H1 (cell line): ENCODE data around the gene IGSF23. TPM values are rescaled to one million over a fixed set of nuclear protein-coding genes. Genes with fewer than 3 reads are reported as not detected.

Experiments
- CTCF ChIA-PET: fragments of 300-600 bp; sonication (Branson Sonifier 250); formaldehyde crosslinking; loops from one replicate; lab custom pipeline; 2021; ENCODE audit not compliant: partially characterized antibody; lab: Charles Lee
- POLR2A ChIA-PET: fragments of 300-600 bp; sonication (Branson Sonifier 250); formaldehyde crosslinking; loops from one replicate; lab custom pipeline; 2021; ENCODE audit warnings: inconsistent platforms; ENCODE audit not compliant: partially characterized antibody; lab: Charles Lee
- DNase-seq, 2 experiments: peaks; one replicate each; pipeline versions ENCODE4 v3.0.0 to v3.0.0-alpha.2; 2010 to 2022; ENCODE audit warnings: low spot score in 2 of 2, low read depth in 1 of 2, mixed read lengths in 1 of 2
- FAIRE-seq: peaks from 2 replicates; lab custom pipeline; 2011; peaks lifted over from hg19 to GRCh38; lab: Jason Lieb, UNC
- H2AFZ ChIP-seq: 2 replicates; pipeline ENCODE4 v1.8.1; 2012; ENCODE audit warnings: low read length, inconsistent platforms
- H2AK5ac ChIP-seq: 2 replicates; pipeline ENCODE4 v1.6.1; 2013; ENCODE audit warnings: low read depth, low read length
- H2BK120ac ChIP-seq: replicated peaks from 2 replicates; pipeline ENCODE3; 2013; ENCODE audit warnings: low read depth, low read length, inconsistent platforms
- H2BK12ac ChIP-seq: 2 replicates; pipeline ENCODE4 v1.6.1; 2013; ENCODE audit warnings: low read depth, low read length
- H2BK15ac ChIP-seq: 2 replicates; pipeline ENCODE4 v1.6.1; 2013; ENCODE audit warnings: low read length
- H2BK20ac ChIP-seq: 2 replicates; pipeline ENCODE4 v1.6.1; 2013; ENCODE audit warnings: low read length
- H2BK5ac ChIP-seq: 2 replicates; pipeline ENCODE4 v1.6.1; 2013; ENCODE audit warnings: low read depth, low read length
- H3K14ac ChIP-seq: 2 replicates; pipeline ENCODE4 v1.6.1; 2013; ENCODE audit warnings: inconsistent platforms; ENCODE audit not compliant: insufficient read length
- H3K18ac ChIP-seq: 2 replicates; pipeline ENCODE4 v1.6.1; 2013; ENCODE audit warnings: low read length; ENCODE audit errors: extremely low read depth
- H3K23ac ChIP-seq: 2 replicates; pipeline ENCODE4 v1.6.1; 2013; ENCODE audit warnings: inconsistent platforms; ENCODE audit not compliant: insufficient read length
- H3K23me2 ChIP-seq: 2 replicates; pipeline ENCODE4 v1.6.1; 2013; ENCODE audit warnings: low read depth, low read length
- H3K27ac ChIP-seq: 2 replicates; pipeline ENCODE4 v1.6.1; 2011; ENCODE audit warnings: low read depth, low read length, inconsistent platforms
- H3K27me3 ChIP-seq, 4 experiments: replicated peaks in 1 of 4; 1 replicate in 1 of 4; 2 replicates in 3 of 4; pipeline versions ENCODE4 v1.6.1 to v1.8.1; 2011 to 2013; ENCODE audit warnings: low read length in 3 of 4, mild to moderate bottlenecking in 3 of 4, inconsistent platforms in 2 of 4, mixed read lengths in 2 of 4, moderate library complexity in 1 of 4; ENCODE audit not compliant: control insufficient read depth in 3 of 4, insufficient read depth in 3 of 4; ENCODE audit errors: extremely low read depth in 1 of 4
- H3K36me3 ChIP-seq, 4 experiments: 2 replicates each; pipeline versions ENCODE4 v1.6.1 to v1.8.1; 2011 to 2013; ENCODE audit warnings: mild to moderate bottlenecking in 4 of 4, low read length in 3 of 4, moderate library complexity in 2 of 4, control low read depth in 1 of 4, inconsistent platforms in 1 of 4; ENCODE audit not compliant: insufficient read depth in 4 of 4, control insufficient read depth in 2 of 4
- H3K4ac ChIP-seq: replicated peaks from 2 replicates; pipeline ENCODE3; 2013; ENCODE audit warnings: low read length, low read depth, mixed read lengths, inconsistent platforms; ENCODE audit not compliant: insufficient read length
- H3K4me1 ChIP-seq, 4 experiments: replicated peaks in 1 of 4; 1 replicate in 1 of 4; 2 replicates in 3 of 4; pipeline versions ENCODE4 v1.6.1 to v1.8.1; 2011 to 2013; ENCODE audit warnings: low read length in 3 of 4, inconsistent platforms in 2 of 4, mixed read lengths in 1 of 4; ENCODE audit not compliant: insufficient read depth in 4 of 4, control insufficient read depth in 3 of 4
- H3K4me2 ChIP-seq, 2 experiments: 2 replicates each; pipeline versions ENCODE4 v1.6.1 to v1.8.1; 2011 to 2013; ENCODE audit warnings: low read depth in 2 of 2, low read length in 2 of 2, control low read depth in 1 of 2, inconsistent platforms in 1 of 2, mild to moderate bottlenecking in 1 of 2; ENCODE audit not compliant: insufficient read depth in 1 of 2
- H3K4me3 ChIP-seq, 4 experiments: fragments of 200-600, 300-600 bp in 1 of 4; sonication (generic), shearing (Covaris generic), sonication (Bioruptor Twin) in 1 of 4; 2 replicates each; pipeline versions ENCODE4 v1.5.1 to v1.8.1; 2011 to 2016; ENCODE audit warnings: low read length in 4 of 4, low read depth in 3 of 4, control low read depth in 2 of 4, inconsistent platforms in 2 of 4, mild to moderate bottlenecking in 2 of 4, mixed read lengths in 1 of 4, moderate library complexity in 1 of 4; ENCODE audit not compliant: insufficient read depth in 2 of 4; ENCODE audit errors: extremely low read depth in 1 of 4
- H3K56ac ChIP-seq: replicated peaks from 2 replicates; pipeline ENCODE3; 2013; ENCODE audit warnings: low read depth, mild to moderate bottlenecking, mixed read lengths, low read length, inconsistent platforms; ENCODE audit not compliant: insufficient read length
- H3K79me1 ChIP-seq: 2 replicates; pipeline ENCODE4 v1.6.1; 2013; ENCODE audit warnings: low read depth, low read length, control low read depth
- H3K79me2 ChIP-seq, 2 experiments: 2 replicates each; pipeline versions ENCODE4 v1.6.1 to v1.8.1; 2012 to 2013; ENCODE audit warnings: low read length in 2 of 2, mild to moderate bottlenecking in 2 of 2, inconsistent platforms in 1 of 2; ENCODE audit not compliant: insufficient read depth in 2 of 2, control insufficient read depth in 1 of 2
- H3K9ac ChIP-seq, 4 experiments: replicated peaks in 1 of 4; 1 replicate in 1 of 4; 2 replicates in 3 of 4; pipeline versions ENCODE4 v1.6.1 to v1.8.1; 2011 to 2013; ENCODE audit warnings: low read depth in 3 of 4, low read length in 3 of 4, control low read depth in 2 of 4, mild to moderate bottlenecking in 2 of 4, moderate library complexity in 2 of 4, inconsistent platforms in 1 of 4; ENCODE audit errors: extremely low read depth in 1 of 4
- H3K9me3 ChIP-seq, 2 experiments: 2 replicates each; pipeline versions ENCODE4 v1.6.1 to v1.8.1; 2012 to 2013; ENCODE audit warnings: mild to moderate bottlenecking in 2 of 2, moderate library complexity in 2 of 2, control low read depth in 1 of 2, inconsistent platforms in 1 of 2, low read depth in 1 of 2, low read length in 1 of 2, mixed read lengths in 1 of 2; ENCODE audit not compliant: insufficient read depth in 2 of 2
- H4K20me1 ChIP-seq, 2 experiments: replicated peaks in 1 of 2; 2 replicates each; pipeline versions ENCODE3 to v1.8.1; 2011 to 2013; ENCODE audit warnings: inconsistent platforms in 2 of 2, low read length in 2 of 2, mild to moderate bottlenecking in 1 of 2; ENCODE audit not compliant: insufficient read depth in 2 of 2, control insufficient read depth in 1 of 2
- H4K5ac ChIP-seq: 2 replicates; pipeline ENCODE4 v1.6.1; 2013; ENCODE audit warnings: low read length, low read depth, mixed read lengths, inconsistent platforms; ENCODE audit not compliant: insufficient read length
- H4K8ac ChIP-seq: 2 replicates; pipeline ENCODE4 v1.8.0; 2013; ENCODE audit warnings: mild to moderate bottlenecking, moderate library complexity, low read length, inconsistent platforms; ENCODE audit not compliant: insufficient read depth; ENCODE audit errors: extremely low read depth
- H4K91ac ChIP-seq: replicated peaks from 2 replicates; pipeline ENCODE3; 2013; ENCODE audit warnings: low read length, mixed read lengths, inconsistent platforms; ENCODE audit not compliant: insufficient read length
- BRCA1 ChIP-seq: IDR thresholded peaks from 2 replicates; pipeline ENCODE4 v1.6.1; 2012; ENCODE audit warnings: low read depth, low read length, improper control_type of control experiment
- CREB1 ChIP-seq: IDR thresholded peaks from 2 replicates; pipeline ENCODE4 v1.6.1; 2012; ENCODE audit warnings: inconsistent platforms
- EGR1 ChIP-seq: IDR thresholded peaks from 2 replicates; pipeline ENCODE4 v1.6.1; 2011; ENCODE audit warnings: low read depth, low read length, borderline replicate concordance
- GABPA ChIP-seq: IDR thresholded peaks from 2 replicates; pipeline ENCODE4 v1.6.1; 2011; ENCODE audit warnings: mild to moderate bottlenecking, low read length, moderate library complexity, borderline replicate concordance; ENCODE audit not compliant: insufficient read depth
- MAFK ChIP-seq: IDR thresholded peaks from 2 replicates; pipeline ENCODE4 v1.6.1; 2012; ENCODE audit warnings: low read depth, mild to moderate bottlenecking, improper control_type of control experiment, low read length
- RBBP5 ChIP-seq: IDR thresholded peaks from 2 replicates; pipeline ENCODE4 v1.7.1; 2012; ENCODE audit warnings: low read depth, mild to moderate bottlenecking, inconsistent platforms, low read length, moderate library complexity, borderline replicate concordance
- RNF2 ChIP-seq: fragments of 200-900, 300-1000 bp; sonication (generic); IDR thresholded peaks from 2 replicates; pipeline ENCODE4 v1.7.1; 2016; ENCODE audit warnings: borderline replicate concordance, low read depth, mild to moderate bottlenecking, antibody characterized with exemption, low read length; ENCODE audit not compliant: poor library complexity, severe bottlenecking; ENCODE audit errors: missing control alignments
- SP2 ChIP-seq: IDR thresholded peaks from 2 replicates; pipeline ENCODE4 v1.6.1; 2012; ENCODE audit warnings: mild to moderate bottlenecking, low read length, inconsistent platforms
- SP4 ChIP-seq: IDR thresholded peaks from 2 replicates; pipeline ENCODE4 v1.6.1; 2012; ENCODE audit warnings: low read length, inconsistent platforms
- ZNF274 ChIP-seq: IDR thresholded peaks from 2 replicates; pipeline ENCODE4 v1.7.0; 2012; ENCODE audit warnings: low read length, borderline replicate concordance; ENCODE audit errors: extremely low read depth
- WGBS, 2 experiments: shearing (Covaris generic) in 1 of 2; methylation state at CpG; one replicate each; pipeline versions ENCODE4 v1.1.6 to v1.1.7; 2013 to 2015; ENCODE audit warnings: low lambda C conversion rate in 2 of 2, mixed read lengths in 2 of 2, inconsistent platforms in 1 of 2, low coverage in 1 of 2, missing lambda C conversion rate in 1 of 2; ENCODE audit not compliant: insufficient replicate concordance in 2 of 2, insufficient coverage in 1 of 2, insufficient read length in 1 of 2; ENCODE audit errors: extremely low coverage in 1 of 2, missing lambda C conversion rate in 1 of 2; 5-methylcytosine and 5-hydroxymethylcytosine counted together
- polyA plus RNA-seq, 7 experiments: library from polyadenylated mRNA; depleted of rRNA in 3 of 7; stranded (reverse) in 5 of 7; unstranded in 2 of 7; fragments of >200 nt in 5 of 7; fragments of 200-250 nt in 2 of 7; gene quantifications; 1 replicate in 5 of 7; 2 replicates in 1 of 7; 4 replicates in 1 of 7; pipeline versions ENCODE4 v1.2.1 to v1.2.3, GENCODE V29; 2011 to 2013; ENCODE audit warnings: missing spikeins in 2 of 7, mixed read lengths in 2 of 7
- total RNA-seq: library from RNA; stranded (reverse); fragmentation: NEBNext Ultra II Directional; extraction: Animal tissue kit (Norgen Biotek cat#: 25700); gene quantifications from 2 replicates; pipeline ENCODE4 v1.2.1, GENCODE V29; 2021
- TF ChIP-seq, protein P1 (sequence below): IDR thresholded peaks from 2 replicates; pipeline ENCODE4 v1.6.1; 2012; ENCODE audit warnings: inconsistent platforms
- TF ChIP-seq, protein P2 (sequence below), 3 experiments: IDR thresholded peaks; 1 replicate in 2 of 3; 2 replicates in 1 of 3; pipeline versions ENCODE4 v1.5.1 to v1.6.1; 2011; ENCODE audit warnings: low read length in 3 of 3, mild to moderate bottlenecking in 3 of 3, inconsistent platforms in 2 of 3, low read depth in 1 of 3, moderate library complexity in 1 of 3; ENCODE audit not compliant: insufficient read depth in 1 of 3; ENCODE audit errors: control extremely low read depth in 1 of 3

The IGSF23 gene
- total and polyA plus RNA-seq, 2 of the 8 experiments (the other 6 are each of a cell fraction or from before 2014, with no cell fraction given): not detected

DNA sequence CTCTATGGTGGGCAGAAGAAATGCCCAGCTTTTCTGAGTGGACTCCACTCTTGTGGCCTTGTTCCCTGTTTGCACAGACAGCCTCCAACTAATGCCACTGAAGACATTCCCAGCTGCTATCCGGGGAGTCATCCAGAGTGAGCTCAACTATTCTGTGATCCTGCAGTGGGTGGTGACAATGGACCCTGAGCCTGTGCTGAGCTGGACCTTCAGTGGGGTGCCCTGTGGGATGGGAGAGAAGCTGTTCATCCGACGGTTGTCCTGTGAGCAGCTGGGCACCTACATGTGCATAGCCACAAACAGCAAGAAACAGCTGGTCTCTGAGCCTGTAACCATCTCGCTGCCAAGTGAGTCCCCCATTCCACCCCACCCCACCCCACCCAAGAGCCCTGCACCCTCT is 10.3 kb downstream of the IGSF23 start:
- H4K20me1 ChIP-seq: no peaks in the 10 kb centered on the region
- H2AK5ac ChIP-seq: no peak overlapping the region
- FAIRE-seq: no peak
- H3K9me3 ChIP-seq: no peaks in the 10 kb centered on the region
- H3K4me3 ChIP-seq: no peak overlapping the region
- DNase-seq: no peak
- H3K9ac ChIP-seq: no peak overlapping the region
- WGBS, 2 experiments: 96% methylated on average over 4 of the region's 4 CpGs; no CpG with 5 or more reads in 1 of the 2 experiments
- ChIA-PET POLR2A (no interaction called here), CTCF (interaction anchor here (0.7 to 5.4 kb wide), 7 partner anchors 9 to 101 kb away, joined by 3 to 29 read pairs (median 4); no protein-coding TSS in a partner anchor)
- H3K23me2 ChIP-seq: no peaks in the 10 kb centered on the region
- H4K91ac ChIP-seq: no peak overlapping the region
- no peaks in the 10 kb centered on the region for H3K36me3 ChIP-seq
- no peaks in the 10 kb centered on the region; a peak in 1 of 7 replicates for H3K27me3 ChIP-seq
- no peak overlapping the region for H4K5ac ChIP-seq
- no peaks in the 10 kb centered on the region for H3K4me1 ChIP-seq
- H2AFZ ChIP-seq: no peak overlapping the region
- no peak overlapping the region for H3K4me2 ChIP-seq
- H2BK15ac ChIP-seq: no peak overlapping the region
- H3K79me2 ChIP-seq: no peaks in the 10 kb centered on the region
- no peak overlapping the region for H2BK20ac ChIP-seq
- no peak overlapping the region for H3K23ac ChIP-seq
- H3K79me1 ChIP-seq: no peaks in the 10 kb centered on the region
- no peak overlapping the region for H3K27ac ChIP-seq
- no peak overlapping the region for H3K56ac ChIP-seq
- no peak overlapping the region for H4K8ac ChIP-seq
- no peak overlapping the region for H2BK120ac ChIP-seq
- no peak overlapping the region for H3K14ac ChIP-seq
- peak overlapping the region; percentile 60; the same call in 1 of the 2 replicates for H2BK12ac ChIP-seq
- H3K4ac ChIP-seq: no peak overlapping the region
- no peak overlapping the region for H3K18ac ChIP-seq
- TF ChIP-seq MAFK (no peak), SP2 (no peak), BRCA1 (no peak), GABPA (no peak), CREB1 (no peak), RNF2 (no peak), ZNF274 (no peak), EGR1 (no peak), SP4 (no peak), RBBP5 (no peak)
- TF ChIP-seq, protein P1, sequence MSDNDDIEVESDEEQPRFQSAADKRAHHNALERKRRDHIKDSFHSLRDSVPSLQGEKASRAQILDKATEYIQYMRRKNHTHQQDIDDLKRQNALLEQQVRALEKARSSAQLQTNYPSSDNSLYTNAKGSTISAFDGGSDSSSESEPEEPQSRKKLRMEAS: no peak
- TF ChIP-seq, protein P2, sequence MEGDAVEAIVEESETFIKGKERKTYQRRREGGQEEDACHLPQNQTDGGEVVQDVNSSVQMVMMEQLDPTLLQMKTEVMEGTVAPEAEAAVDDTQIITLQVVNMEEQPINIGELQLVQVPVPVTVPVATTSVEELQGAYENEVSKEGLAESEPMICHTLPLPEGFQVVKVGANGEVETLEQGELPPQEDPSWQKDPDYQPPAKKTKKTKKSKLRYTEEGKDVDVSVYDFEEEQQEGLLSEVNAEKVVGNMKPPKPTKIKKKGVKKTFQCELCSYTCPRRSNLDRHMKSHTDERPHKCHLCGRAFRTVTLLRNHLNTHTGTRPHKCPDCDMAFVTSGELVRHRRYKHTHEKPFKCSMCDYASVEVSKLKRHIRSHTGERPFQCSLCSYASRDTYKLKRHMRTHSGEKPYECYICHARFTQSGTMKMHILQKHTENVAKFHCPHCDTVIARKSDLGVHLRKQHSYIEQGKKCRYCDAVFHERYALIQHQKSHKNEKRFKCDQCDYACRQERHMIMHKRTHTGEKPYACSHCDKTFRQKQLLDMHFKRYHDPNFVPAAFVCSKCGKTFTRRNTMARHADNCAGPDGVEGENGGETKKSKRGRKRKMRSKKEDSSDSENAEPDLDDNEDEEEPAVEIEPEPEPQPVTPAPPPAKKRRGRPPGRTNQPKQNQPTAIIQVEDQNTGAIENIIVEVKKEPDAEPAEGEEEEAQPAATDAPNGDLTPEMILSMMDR (IDR thresholded peaks at IDR 0.05; ENCODE audit: control extremely low read depth in 1 of 3, insufficient read depth in 1 of 3, low read depth in 1 of 3, low read length in 3 of 3): no peak
- H2BK5ac ChIP-seq: no peak overlapping the region
